NT2/D1 (cell line): ENCODE measurements around the gene CCDC194.

Source experiments
- SUZ12 ChIP-seq: IDR thresholded peaks from 2 replicates; pipeline ENCODE4 v1.6.1; 2011; ENCODE audit not compliant: insufficient read length, insufficient read depth; ENCODE audit errors: extremely low read depth
- YY1 ChIP-seq: IDR thresholded peaks from 2 replicates; pipeline ENCODE4 v1.6.1; 2011; ENCODE audit not compliant: insufficient read length, insufficient read depth
- ZNF274 ChIP-seq: IDR thresholded peaks from 2 replicates; pipeline ENCODE4 v1.6.1; 2011; ENCODE audit warnings: mild to moderate bottlenecking, low read depth, low read length

DNA sequence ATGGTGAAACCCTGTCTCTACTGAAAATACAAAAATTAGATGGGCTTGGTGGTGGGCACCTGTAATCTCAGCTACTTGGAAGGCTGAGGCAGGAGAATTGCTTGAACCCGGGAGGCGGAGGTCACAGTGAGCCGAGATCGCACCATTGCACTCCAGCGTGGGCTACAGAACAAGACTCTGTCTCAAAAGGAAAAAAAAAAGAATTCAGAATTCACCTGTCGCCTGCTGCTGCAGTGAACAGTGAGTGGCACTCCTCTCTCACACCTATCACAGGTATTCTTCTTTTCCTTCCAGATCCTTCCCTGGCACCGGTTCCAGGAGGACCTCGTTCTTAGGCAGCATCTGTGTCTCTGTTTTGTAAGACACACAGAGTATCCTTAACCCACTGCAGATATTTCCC is 20.1 kb upstream of the CCDC194 start:
- TF ChIP-seq YY1 (no peak), ZNF274 (no peak), SUZ12 (no peak)
